NB4 (cell line): Measurements from ENCODE around the gene CRAT.

Experiments used
- CTCF ChIP-seq: IDR thresholded peaks from one replicate; pipeline ENCODE4 v1.5.1; 2012; ENCODE audit warnings: low read depth, low read length
- MAX ChIP-seq: IDR thresholded peaks from 2 replicates; pipeline ENCODE4 v1.6.1; 2011; ENCODE audit warnings: low read depth, low read length
- MYC ChIP-seq: IDR thresholded peaks from 2 replicates; pipeline ENCODE4 v1.6.1; 2011; ENCODE audit warnings: low read depth, low read length
- POLR2A ChIP-seq: IDR thresholded peaks from 2 replicates; pipeline ENCODE4 v1.6.1; 2011; ENCODE audit warnings: mild to moderate bottlenecking; ENCODE audit not compliant: insufficient read length; ENCODE audit errors: extremely low read depth

- TF ChIP-seq CTCF (no peak), MYC (no peak), POLR2A (no peak), MAX (no peak)
Observed at GRCh38 chr9:129069862-129070641, 40.5 kb downstream of the CRAT start.
